WTC11 (cell line): ENCODE results near the gene BBOF1. TPM values are rescaled to one million over a fixed set of nuclear protein-coding genes. Genes with fewer than 3 reads are reported as not detected.
"Not testable (repeated sequence)": the region's sequence is repeated elsewhere in the genome, so short reads cannot be mapped to it uniquely, and the experiment has no call there.

Source experiments
- ATAC-seq: fragments of 200-7000 bp; cut with Tn5 transposase; 2 replicates; pipeline ENCODE4 v1.10.0; 2021; ENCODE audit warnings: mild to moderate bottlenecking, moderate library complexity
- CTCF ChIA-PET: fragments of 300-600 bp; sonication (Branson Sonifier 250); formaldehyde crosslinking; loops from one replicate; lab custom pipeline; 2021; ENCODE audit warnings: antibody characterized with exemption; lab: Charles Lee
- POLR2A ChIA-PET: fragments of 350-600 bp; sonication (Branson Sonifier 250); formaldehyde crosslinking; loops from one replicate; lab custom pipeline; 2021; ENCODE audit warnings: antibody characterized with exemption; lab: Charles Lee
- DNase-seq: peaks from one replicate; pipeline ENCODE4 v3.0.0; 2021; ENCODE audit warnings: low spot score
- H3K27ac Mint-ChIP-seq: 2 replicates; pipeline ENCODE4 v1.8.0; 2021; ENCODE audit warnings: mixed read lengths
- H3K27me3 Mint-ChIP-seq: 2 replicates; pipeline ENCODE4 v1.8.0; 2021; ENCODE audit warnings: low read depth, mild to moderate bottlenecking, moderate library complexity, mixed read lengths
- H3K36me3 Mint-ChIP-seq: 2 replicates; pipeline ENCODE4 v1.8.0; 2021; ENCODE audit warnings: mixed read lengths
- H3K4me1 Mint-ChIP-seq: 2 replicates; pipeline ENCODE4 v1.8.0; 2022; ENCODE audit warnings: mixed read lengths
- H3K4me3 Mint-ChIP-seq: 2 replicates; pipeline ENCODE4 v1.8.0; 2021; ENCODE audit warnings: mild to moderate bottlenecking, moderate library complexity, mixed read lengths
- H3K9me3 Mint-ChIP-seq: 2 replicates; pipeline ENCODE4 v1.8.0; 2021; ENCODE audit warnings: mixed read lengths
- ATF1 ChIP-seq: sonication (generic); formaldehyde crosslinking; IDR thresholded peaks from 2 replicates; pipeline ENCODE4 v1.8.1; 2023; ENCODE audit warnings: mild to moderate bottlenecking, moderate library complexity, missing genetic modification reagents
- CREM ChIP-seq: sonication (generic); formaldehyde crosslinking; IDR thresholded peaks from 2 replicates; pipeline ENCODE4 v1.8.1; 2022; ENCODE audit warnings: mild to moderate bottlenecking, missing genetic modification reagents, moderate library complexity
- E2F5 ChIP-seq: sonication (generic); formaldehyde crosslinking; IDR thresholded peaks from 2 replicates; pipeline ENCODE4 v1.8.1; 2022; ENCODE audit warnings: mild to moderate bottlenecking, moderate library complexity, missing genetic modification reagents
- ELF4 ChIP-seq: sonication (generic); formaldehyde crosslinking; IDR thresholded peaks from 2 replicates; pipeline ENCODE4 v1.8.1; 2022; ENCODE audit warnings: low read depth, mild to moderate bottlenecking, moderate library complexity, missing genetic modification reagents
- FOXK1 ChIP-seq: sonication (generic); formaldehyde crosslinking; IDR thresholded peaks from 2 replicates; pipeline ENCODE4 v1.8.0; 2022; ENCODE audit warnings: mild to moderate bottlenecking, moderate library complexity, missing genetic modification reagents
- IRF1 ChIP-seq: sonication (generic); formaldehyde crosslinking; IDR thresholded peaks from 2 replicates; pipeline ENCODE4 v1.8.0; 2023; ENCODE audit warnings: missing genetic modification reagents
- JAZF1 ChIP-seq: fragments of 250-450 bp; sonication (Bioruptor Pico); IDR thresholded peaks from 2 replicates; pipeline ENCODE4 v1.9.0; 2021; ENCODE audit warnings: moderate library complexity, mild to moderate bottlenecking, inconsistent platforms
- MYBL2 ChIP-seq: sonication (generic); formaldehyde crosslinking; IDR thresholded peaks from 2 replicates; pipeline ENCODE4 v1.8.1; 2023; ENCODE audit warnings: mild to moderate bottlenecking, moderate library complexity, missing genetic modification reagents
- RORB ChIP-seq: fragments of 250-450 bp; sonication (Bioruptor Pico); IDR thresholded peaks from 2 replicates; pipeline ENCODE4 v1.9.0; 2021; ENCODE audit warnings: mild to moderate bottlenecking
- TCF7 ChIP-seq: sonication (generic); formaldehyde crosslinking; IDR thresholded peaks from 2 replicates; pipeline ENCODE4 v1.8.0; 2022; ENCODE audit warnings: mild to moderate bottlenecking, low read depth, missing genetic modification reagents, moderate library complexity
- TEAD1 ChIP-seq: sonication (generic); formaldehyde crosslinking; IDR thresholded peaks from 2 replicates; pipeline ENCODE4 v1.8.0; 2022; ENCODE audit warnings: mild to moderate bottlenecking, missing genetic modification reagents
- TEAD4 ChIP-seq: sonication (generic); formaldehyde crosslinking; IDR thresholded peaks from 2 replicates; pipeline ENCODE4 v1.8.0; 2022; ENCODE audit warnings: mild to moderate bottlenecking, missing genetic modification reagents
- ZBTB43 ChIP-seq: sonication (generic); formaldehyde crosslinking; IDR thresholded peaks from 2 replicates; pipeline ENCODE4 v1.8.1; 2023; ENCODE audit warnings: mild to moderate bottlenecking, missing genetic modification reagents
- ZMAT4 ChIP-seq: fragments of 250-450 bp; sonication (Bioruptor Pico); IDR thresholded peaks from 2 replicates; pipeline ENCODE4 v1.9.0; 2021; ENCODE audit warnings: mild to moderate bottlenecking
- ZNF232 ChIP-seq: sonication (generic); formaldehyde crosslinking; IDR thresholded peaks from 2 replicates; pipeline ENCODE4 v1.8.0; 2022; ENCODE audit warnings: mild to moderate bottlenecking, missing genetic modification reagents
- total RNA-seq: library from RNA; stranded (reverse); gene quantifications from 3 replicates; pipeline ENCODE4 v1.2.3, GENCODE V29; 2021
- TF ChIP-seq, protein P1 (sequence below): sonication (generic); formaldehyde crosslinking; IDR thresholded peaks from 2 replicates; pipeline ENCODE4 v1.8.0; 2022; ENCODE audit warnings: mild to moderate bottlenecking, missing genetic modification reagents
- TF ChIP-seq, protein P2 (sequence below): fragments of 200-600 bp; IDR thresholded peaks from 2 replicates; pipeline ENCODE4 v1.8.0; 2022; ENCODE audit warnings: antibody characterized with exemption
- TF ChIP-seq, protein P3 (sequence below): sonication (generic); formaldehyde crosslinking; IDR thresholded peaks from 2 replicates; pipeline ENCODE4 v1.8.1; 2023; ENCODE audit warnings: mild to moderate bottlenecking, missing genetic modification reagents
- TF ChIP-seq, protein P4 (sequence below): sonication (generic); formaldehyde crosslinking; IDR thresholded peaks from 2 replicates; pipeline ENCODE4 v1.8.0; 2023; ENCODE audit warnings: missing genetic modification reagents, mild to moderate bottlenecking, borderline replicate concordance
- TF ChIP-seq, protein P5 (sequence below): sonication (generic); formaldehyde crosslinking; IDR thresholded peaks from 2 replicates; pipeline ENCODE4 v1.8.1; 2022; ENCODE audit warnings: missing genetic modification reagents, borderline replicate concordance

BBOF1 gene
- total RNA-seq, 1 experiment from 2014 or later = 0.98 TPM

DNA sequence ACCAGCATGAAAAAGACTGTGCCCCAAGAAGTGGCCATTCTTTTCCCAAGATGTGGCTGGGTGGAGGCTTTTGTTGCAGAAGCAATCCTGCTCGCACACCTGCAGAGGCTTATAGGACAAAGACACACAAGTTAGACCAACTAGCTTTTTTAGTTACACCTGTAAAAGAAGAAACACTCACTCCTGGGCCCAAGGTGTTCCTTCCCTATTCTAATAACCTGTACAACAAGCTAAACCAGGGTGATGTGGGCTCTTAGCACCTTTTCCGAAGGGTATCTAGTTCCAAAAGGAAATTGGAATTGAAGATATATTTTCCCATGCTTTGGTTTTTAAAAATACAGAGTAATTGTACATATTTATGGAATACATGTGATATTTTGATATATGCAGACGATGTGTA is 31.1 kb upstream of the BBOF1 start:
- no peak for DNase-seq
- Mint-ChIP-seq H3K27ac (no peak overlapping the region), H3K36me3 (peaks cover 14% of the 10 kb centered on the region), H3K27me3 (no peaks in the 10 kb centered on the region), H3K4me3 (no peak overlapping the region), H3K9me3 (no peaks in the 10 kb centered on the region), H3K4me1 (peaks cover 3% of the 10 kb centered on the region)
- ChIA-PET POLR2A (no interaction called here), CTCF (no interaction called here)
- ATAC-seq = no peak
- TF ChIP-seq, protein P1, sequence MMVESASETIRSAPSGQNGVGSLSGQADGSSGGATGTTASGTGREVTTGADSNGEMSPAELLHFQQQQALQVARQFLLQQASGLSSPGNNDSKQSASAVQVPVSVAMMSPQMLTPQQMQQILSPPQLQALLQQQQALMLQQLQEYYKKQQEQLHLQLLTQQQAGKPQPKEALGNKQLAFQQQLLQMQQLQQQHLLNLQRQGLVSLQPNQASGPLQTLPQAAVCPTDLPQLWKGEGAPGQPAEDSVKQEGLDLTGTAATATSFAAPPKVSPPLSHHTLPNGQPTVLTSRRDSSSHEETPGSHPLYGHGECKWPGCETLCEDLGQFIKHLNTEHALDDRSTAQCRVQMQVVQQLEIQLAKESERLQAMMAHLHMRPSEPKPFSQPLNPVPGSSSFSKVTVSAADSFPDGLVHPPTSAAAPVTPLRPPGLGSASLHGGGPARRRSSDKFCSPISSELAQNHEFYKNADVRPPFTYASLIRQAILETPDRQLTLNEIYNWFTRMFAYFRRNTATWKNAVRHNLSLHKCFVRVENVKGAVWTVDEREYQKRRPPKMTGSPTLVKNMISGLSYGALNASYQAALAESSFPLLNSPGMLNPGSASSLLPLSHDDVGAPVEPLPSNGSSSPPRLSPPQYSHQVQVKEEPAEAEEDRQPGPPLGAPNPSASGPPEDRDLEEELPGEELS (CRISPR knock-in tag) = no peak
- TF ChIP-seq TEAD1 (no peak), ZBTB43 (CRISPR knock-in tag) (no peak), JAZF1 (CRISPR knock-in tag) (no peak), ZNF232 (no peak), CREM (CRISPR knock-in tag) (no peak), IRF1 (CRISPR knock-in tag) (no peak), TEAD4 (CRISPR knock-in tag) (no peak), ZMAT4 (CRISPR knock-in tag) (no peak), ELF4 (no peak), RORB (CRISPR knock-in tag) (no peak), TCF7 (CRISPR knock-in tag) (no peak), FOXK1 (CRISPR knock-in tag) (no peak), E2F5 (CRISPR knock-in tag) (no peak), MYBL2 (CRISPR knock-in tag) (no peak), ATF1 (CRISPR knock-in tag) (no peak)
- TF ChIP-seq, protein P2, sequence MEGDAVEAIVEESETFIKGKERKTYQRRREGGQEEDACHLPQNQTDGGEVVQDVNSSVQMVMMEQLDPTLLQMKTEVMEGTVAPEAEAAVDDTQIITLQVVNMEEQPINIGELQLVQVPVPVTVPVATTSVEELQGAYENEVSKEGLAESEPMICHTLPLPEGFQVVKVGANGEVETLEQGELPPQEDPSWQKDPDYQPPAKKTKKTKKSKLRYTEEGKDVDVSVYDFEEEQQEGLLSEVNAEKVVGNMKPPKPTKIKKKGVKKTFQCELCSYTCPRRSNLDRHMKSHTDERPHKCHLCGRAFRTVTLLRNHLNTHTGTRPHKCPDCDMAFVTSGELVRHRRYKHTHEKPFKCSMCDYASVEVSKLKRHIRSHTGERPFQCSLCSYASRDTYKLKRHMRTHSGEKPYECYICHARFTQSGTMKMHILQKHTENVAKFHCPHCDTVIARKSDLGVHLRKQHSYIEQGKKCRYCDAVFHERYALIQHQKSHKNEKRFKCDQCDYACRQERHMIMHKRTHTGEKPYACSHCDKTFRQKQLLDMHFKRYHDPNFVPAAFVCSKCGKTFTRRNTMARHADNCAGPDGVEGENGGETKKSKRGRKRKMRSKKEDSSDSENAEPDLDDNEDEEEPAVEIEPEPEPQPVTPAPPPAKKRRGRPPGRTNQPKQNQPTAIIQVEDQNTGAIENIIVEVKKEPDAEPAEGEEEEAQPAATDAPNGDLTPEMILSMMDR = no peak
- TF ChIP-seq, protein P3, sequence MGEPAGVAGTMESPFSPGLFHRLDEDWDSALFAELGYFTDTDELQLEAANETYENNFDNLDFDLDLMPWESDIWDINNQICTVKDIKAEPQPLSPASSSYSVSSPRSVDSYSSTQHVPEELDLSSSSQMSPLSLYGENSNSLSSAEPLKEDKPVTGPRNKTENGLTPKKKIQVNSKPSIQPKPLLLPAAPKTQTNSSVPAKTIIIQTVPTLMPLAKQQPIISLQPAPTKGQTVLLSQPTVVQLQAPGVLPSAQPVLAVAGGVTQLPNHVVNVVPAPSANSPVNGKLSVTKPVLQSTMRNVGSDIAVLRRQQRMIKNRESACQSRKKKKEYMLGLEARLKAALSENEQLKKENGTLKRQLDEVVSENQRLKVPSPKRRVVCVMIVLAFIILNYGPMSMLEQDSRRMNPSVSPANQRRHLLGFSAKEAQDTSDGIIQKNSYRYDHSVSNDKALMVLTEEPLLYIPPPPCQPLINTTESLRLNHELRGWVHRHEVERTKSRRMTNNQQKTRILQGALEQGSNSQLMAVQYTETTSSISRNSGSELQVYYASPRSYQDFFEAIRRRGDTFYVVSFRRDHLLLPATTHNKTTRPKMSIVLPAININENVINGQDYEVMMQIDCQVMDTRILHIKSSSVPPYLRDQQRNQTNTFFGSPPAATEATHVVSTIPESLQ (CRISPR knock-in tag) = no peak
- TF ChIP-seq, protein P4, sequence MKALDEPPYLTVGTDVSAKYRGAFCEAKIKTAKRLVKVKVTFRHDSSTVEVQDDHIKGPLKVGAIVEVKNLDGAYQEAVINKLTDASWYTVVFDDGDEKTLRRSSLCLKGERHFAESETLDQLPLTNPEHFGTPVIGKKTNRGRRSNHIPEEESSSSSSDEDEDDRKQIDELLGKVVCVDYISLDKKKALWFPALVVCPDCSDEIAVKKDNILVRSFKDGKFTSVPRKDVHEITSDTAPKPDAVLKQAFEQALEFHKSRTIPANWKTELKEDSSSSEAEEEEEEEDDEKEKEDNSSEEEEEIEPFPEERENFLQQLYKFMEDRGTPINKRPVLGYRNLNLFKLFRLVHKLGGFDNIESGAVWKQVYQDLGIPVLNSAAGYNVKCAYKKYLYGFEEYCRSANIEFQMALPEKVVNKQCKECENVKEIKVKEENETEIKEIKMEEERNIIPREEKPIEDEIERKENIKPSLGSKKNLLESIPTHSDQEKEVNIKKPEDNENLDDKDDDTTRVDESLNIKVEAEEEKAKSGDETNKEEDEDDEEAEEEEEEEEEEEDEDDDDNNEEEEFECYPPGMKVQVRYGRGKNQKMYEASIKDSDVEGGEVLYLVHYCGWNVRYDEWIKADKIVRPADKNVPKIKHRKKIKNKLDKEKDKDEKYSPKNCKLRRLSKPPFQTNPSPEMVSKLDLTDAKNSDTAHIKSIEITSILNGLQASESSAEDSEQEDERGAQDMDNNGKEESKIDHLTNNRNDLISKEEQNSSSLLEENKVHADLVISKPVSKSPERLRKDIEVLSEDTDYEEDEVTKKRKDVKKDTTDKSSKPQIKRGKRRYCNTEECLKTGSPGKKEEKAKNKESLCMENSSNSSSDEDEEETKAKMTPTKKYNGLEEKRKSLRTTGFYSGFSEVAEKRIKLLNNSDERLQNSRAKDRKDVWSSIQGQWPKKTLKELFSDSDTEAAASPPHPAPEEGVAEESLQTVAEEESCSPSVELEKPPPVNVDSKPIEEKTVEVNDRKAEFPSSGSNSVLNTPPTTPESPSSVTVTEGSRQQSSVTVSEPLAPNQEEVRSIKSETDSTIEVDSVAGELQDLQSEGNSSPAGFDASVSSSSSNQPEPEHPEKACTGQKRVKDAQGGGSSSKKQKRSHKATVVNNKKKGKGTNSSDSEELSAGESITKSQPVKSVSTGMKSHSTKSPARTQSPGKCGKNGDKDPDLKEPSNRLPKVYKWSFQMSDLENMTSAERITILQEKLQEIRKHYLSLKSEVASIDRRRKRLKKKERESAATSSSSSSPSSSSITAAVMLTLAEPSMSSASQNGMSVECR = no peak
- TF ChIP-seq, protein P5, sequence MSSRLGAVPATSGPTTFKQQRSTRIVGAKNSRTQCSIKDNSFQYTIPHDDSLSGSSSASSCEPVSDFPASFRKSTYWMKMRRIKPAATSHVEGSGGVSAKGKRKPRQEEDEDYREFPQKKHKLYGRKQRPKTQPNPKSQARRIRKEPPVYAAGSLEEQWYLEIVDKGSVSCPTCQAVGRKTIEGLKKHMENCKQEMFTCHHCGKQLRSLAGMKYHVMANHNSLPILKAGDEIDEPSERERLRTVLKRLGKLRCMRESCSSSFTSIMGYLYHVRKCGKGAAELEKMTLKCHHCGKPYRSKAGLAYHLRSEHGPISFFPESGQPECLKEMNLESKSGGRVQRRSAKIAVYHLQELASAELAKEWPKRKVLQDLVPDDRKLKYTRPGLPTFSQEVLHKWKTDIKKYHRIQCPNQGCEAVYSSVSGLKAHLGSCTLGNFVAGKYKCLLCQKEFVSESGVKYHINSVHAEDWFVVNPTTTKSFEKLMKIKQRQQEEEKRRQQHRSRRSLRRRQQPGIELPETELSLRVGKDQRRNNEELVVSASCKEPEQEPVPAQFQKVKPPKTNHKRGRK (CRISPR knock-in tag) = no peak
- TF ChIP-seq, all 79 proteins: peak for 0

DNA sequence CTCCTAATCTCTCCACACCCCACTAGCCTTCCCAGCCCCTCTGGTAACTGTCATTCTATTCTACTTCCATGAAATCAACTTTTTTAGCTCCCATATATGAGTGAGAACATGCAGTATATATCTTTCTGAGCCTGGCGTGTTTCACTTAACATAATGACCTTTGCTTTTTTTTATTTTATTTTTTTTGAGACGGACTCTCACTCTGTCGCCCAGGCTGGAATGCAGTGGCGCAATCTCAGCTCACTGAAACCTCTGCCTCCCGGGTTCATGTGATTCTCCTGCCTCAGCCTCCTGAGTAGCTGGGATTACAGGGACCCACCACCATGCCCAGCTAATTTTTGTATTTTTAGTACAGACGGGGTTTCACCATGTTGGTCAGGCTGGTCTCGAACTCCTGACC is 30.5 kb upstream of the BBOF1 start:
- H3K4me1 Mint-ChIP-seq, H3K27me3 Mint-ChIP-seq, H3K4me3 Mint-ChIP-seq, CTCF ChIA-PET, H3K9me3 Mint-ChIP-seq, POLR2A ChIA-PET, DNase-seq, ATAC-seq, H3K27ac Mint-ChIP-seq: not testable (repeated sequence)
- peaks cover 14% of the 10 kb centered on the region for H3K36me3 Mint-ChIP-seq
